ENCODE measurements around the gene DPEP2NB. TPM values are rescaled to one million over a fixed set of nuclear protein-coding genes. Genes with fewer than 3 reads are reported as not detected.
A peak's percentile ranks its signal among the peaks of the same experiment; 100 is the strongest.

DPEP2NB gene
- total RNA-seq, 6 donors from 2014 or later: not detected

DNA sequence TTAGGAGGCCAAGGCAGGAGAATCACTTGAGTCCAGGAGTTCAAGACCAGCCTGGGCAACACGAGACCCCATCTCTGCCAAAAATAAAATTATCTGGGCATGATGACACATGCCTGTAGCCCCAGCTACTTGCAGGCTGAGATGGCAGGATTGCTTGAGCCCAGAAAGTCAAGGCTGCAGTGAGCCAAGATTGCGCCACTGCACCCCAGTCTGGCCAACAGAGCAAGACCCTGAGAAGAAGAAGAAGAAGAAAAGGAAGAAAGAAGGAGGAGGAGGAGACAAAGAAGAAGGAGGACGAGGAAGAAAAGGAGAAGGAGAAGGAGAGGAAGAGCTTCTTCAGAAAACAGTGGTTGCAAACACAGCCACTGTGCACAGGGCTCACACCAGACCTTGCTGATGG, 27.0 kb downstream of the DPEP2NB start:
- Histone ChIP-seq H3K36me3 (no peaks in the 10 kb centered on the region), H3K27me3 (no peaks in the 10 kb centered on the region), H3K9me3 (no peaks in the 10 kb centered on the region), H3K27ac (no peak overlapping the region), H3K4me3 (no peak overlapping the region), H3K4me1 (peaks cover 31 to 45% (median 33%) of the 10 kb centered on the region in 4 donors)
- WGBS, 2 donors: 76 to 90% methylated on average over 3 of the region's 3 CpGs
- DNase-seq (no peak), ATAC-seq (ENCODE audit: low FRiP score in 2 of 2) (no peak)
- TF ChIP-seq POLR2AphosphoS5 (IDR thresholded peaks at IDR 0.05): no peak
- no peak for TF ChIP-seq EP300 (IDR thresholded peaks at IDR 0.05)
- no peak for TF ChIP-seq CTCF (IDR thresholded peaks at IDR 0.05)
- no peak for TF ChIP-seq POLR2A (IDR thresholded peaks at IDR 0.05)

DNA sequence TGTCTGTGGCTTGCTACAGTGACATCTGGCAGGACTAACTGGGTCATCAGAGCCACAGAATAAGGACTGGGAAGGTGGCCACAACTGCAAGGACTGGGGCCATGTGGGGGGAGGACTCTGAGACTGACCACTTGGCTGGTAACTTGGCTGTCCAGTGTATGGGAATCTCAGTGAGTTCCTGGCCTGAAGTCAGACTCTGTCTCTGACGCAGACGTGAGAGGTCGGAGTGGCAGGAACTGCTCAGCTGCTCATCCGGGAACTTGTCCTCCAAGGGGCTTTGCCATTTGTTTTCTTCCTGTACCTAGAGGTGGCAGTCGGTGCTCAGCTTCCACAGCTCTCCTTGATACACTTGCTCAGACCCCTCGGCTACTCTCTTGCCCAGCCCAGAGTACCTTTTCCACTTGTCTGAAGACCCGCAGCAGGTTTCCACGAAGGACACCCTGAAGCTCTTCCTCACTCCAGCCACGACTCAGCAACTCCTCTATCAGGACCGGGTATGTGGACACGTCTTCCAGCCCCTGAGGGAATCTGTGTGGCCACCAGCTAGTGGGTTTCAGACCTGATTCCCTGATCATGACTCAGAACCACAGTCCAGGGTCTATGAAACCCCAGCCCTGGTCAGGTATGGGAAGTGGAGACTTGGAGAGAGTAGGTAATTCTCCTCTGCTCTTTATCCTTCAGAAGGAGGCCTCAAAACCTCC, 28.1 kb downstream of the DPEP2NB start:
- peak in 1 of 2 donors; percentile 32 for ATAC-seq (ENCODE audit: low FRiP score in 2 of 2)
- no peak for TF ChIP-seq EP300 (IDR thresholded peaks at IDR 0.05)
- no peak for TF ChIP-seq POLR2AphosphoS5 (IDR thresholded peaks at IDR 0.05)
- no peak for TF ChIP-seq CTCF (IDR thresholded peaks at IDR 0.05)
- TF ChIP-seq POLR2A (IDR thresholded peaks at IDR 0.05): no peak
- H3K27me3 ChIP-seq: no peaks in the 10 kb centered on the region
- H3K4me3 ChIP-seq: no peak overlapping the region
- H3K36me3 ChIP-seq: no peaks in the 10 kb centered on the region
- DNase-seq: no peak
- H3K4me1 ChIP-seq: peaks cover 26 to 42% (median 29%) of the 10 kb centered on the region in 4 donors
- H3K9me3 ChIP-seq: no peaks in the 10 kb centered on the region
- 54 to 57% methylated on average over 7 to 11 of the region's 11 CpGs for WGBS, 2 donors
- H3K27ac ChIP-seq: peak overlapping the region; percentile 26 to 77 (median 54)

GRCh38 chr16:67986949-67987348, 28.8 kb downstream of the DPEP2NB start:
- ATAC-seq (ENCODE audit: low FRiP score in 2 of 2) (no peak), DNase-seq (no peak)
- H3K4me1 ChIP-seq: peaks cover 26 to 40% (median 29%) of the 10 kb centered on the region in 4 donors
- no peak overlapping the region for H3K4me3 ChIP-seq
- no peaks in the 10 kb centered on the region for H3K36me3 ChIP-seq
- H3K27me3 ChIP-seq: no peaks in the 10 kb centered on the region
- WGBS, 2 donors: 83 to 91% methylated on average over 5 of the region's 5 CpGs
- H3K9me3 ChIP-seq: no peaks in the 10 kb centered on the region
- TF ChIP-seq EP300 (IDR thresholded peaks at IDR 0.05): no peak
- no peak for TF ChIP-seq POLR2AphosphoS5 (IDR thresholded peaks at IDR 0.05)
- TF ChIP-seq CTCF (IDR thresholded peaks at IDR 0.05): no peak
- TF ChIP-seq POLR2A (IDR thresholded peaks at IDR 0.05): no peak
- H3K27ac ChIP-seq: peak overlapping the region in 3 of 4 donors; percentile 48 to 77 (median 61)

GRCh38 chr16:67982011-67982696, 33.6 kb downstream of the DPEP2NB start:
- Histone ChIP-seq H3K27ac (no peak overlapping the region), H3K4me1 (peaks cover 26 to 33% (median 28%) of the 10 kb centered on the region in 4 donors), H3K9me3 (no peaks in the 10 kb centered on the region), H3K27me3 (no peaks in the 10 kb centered on the region), H3K4me3 (no peak overlapping the region), H3K36me3 (no peaks in the 10 kb centered on the region)
- ATAC-seq (ENCODE audit: low FRiP score in 2 of 2): no peak
- no peak for TF ChIP-seq POLR2A (IDR thresholded peaks at IDR 0.05)
- no peak for TF ChIP-seq CTCF (IDR thresholded peaks at IDR 0.05)
- no peak for TF ChIP-seq EP300 (IDR thresholded peaks at IDR 0.05)
- no peak for TF ChIP-seq POLR2AphosphoS5 (IDR thresholded peaks at IDR 0.05)
- WGBS, 2 donors: 97 to 98% methylated on average over 29 to 38 of the region's 49 CpGs
- DNase-seq: peak in 1 of 2 donors; percentile 79

Data from upper lobe of left lung (tissue), 6 donors.